ENCODE data around the gene LIMS1.
"Not testable (repeated sequence)": the region's sequence is repeated elsewhere in the genome, so short reads cannot be mapped to it uniquely, and the experiment has no call there.

DNA sequence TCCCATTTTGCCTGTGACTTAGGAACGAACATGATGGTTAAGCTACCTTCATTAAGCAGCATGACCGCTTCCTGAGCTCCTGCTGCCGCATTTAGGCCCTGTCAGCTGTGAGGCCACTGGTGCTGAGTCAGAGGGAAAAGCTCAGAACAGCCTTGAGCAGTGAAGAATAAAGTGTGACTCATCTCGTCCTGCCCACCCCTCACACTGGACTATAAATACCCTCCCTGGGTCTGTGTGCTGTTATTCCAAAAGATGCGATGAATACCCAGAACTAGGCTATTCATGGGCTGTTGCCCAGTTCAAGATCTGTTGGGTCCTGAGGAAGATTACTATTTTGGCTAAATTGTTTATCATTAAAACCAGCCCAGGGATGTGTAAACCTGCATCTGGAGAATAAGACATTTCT lies 127.9 kb downstream of the LIMS1 start:
- TF ChIP-seq EZH2phosphoT487 (IDR thresholded peaks at IDR 0.05; ENCODE audit: unreplicated experiment); POLR2AphosphoS5 (IDR thresholded peaks at IDR 0.05; ENCODE audit: low read depth); EZH2 (IDR thresholded peaks at IDR 0.05; ENCODE audit: low read depth, unreplicated experiment); CTCF (conservative IDR thresholded peaks at IDR 0.05; ENCODE audit: low read depth in 2 of 2); CREB1 (CRISPR knock-in tag; IDR thresholded peaks at IDR 0.05; ENCODE audit: low read depth); ZNF331 (CRISPR knock-in tag; IDR thresholded peaks at IDR 0.05; ENCODE audit: low read depth); JUNB (IDR thresholded peaks at IDR 0.05; ENCODE audit: unreplicated experiment); ZNF114 (CRISPR knock-in tag; IDR thresholded peaks at IDR 0.05); NANOG (IDR thresholded peaks at IDR 0.05; ENCODE audit: borderline replicate concordance): not testable (repeated sequence)
- TF ChIP-seq, protein P1, sequence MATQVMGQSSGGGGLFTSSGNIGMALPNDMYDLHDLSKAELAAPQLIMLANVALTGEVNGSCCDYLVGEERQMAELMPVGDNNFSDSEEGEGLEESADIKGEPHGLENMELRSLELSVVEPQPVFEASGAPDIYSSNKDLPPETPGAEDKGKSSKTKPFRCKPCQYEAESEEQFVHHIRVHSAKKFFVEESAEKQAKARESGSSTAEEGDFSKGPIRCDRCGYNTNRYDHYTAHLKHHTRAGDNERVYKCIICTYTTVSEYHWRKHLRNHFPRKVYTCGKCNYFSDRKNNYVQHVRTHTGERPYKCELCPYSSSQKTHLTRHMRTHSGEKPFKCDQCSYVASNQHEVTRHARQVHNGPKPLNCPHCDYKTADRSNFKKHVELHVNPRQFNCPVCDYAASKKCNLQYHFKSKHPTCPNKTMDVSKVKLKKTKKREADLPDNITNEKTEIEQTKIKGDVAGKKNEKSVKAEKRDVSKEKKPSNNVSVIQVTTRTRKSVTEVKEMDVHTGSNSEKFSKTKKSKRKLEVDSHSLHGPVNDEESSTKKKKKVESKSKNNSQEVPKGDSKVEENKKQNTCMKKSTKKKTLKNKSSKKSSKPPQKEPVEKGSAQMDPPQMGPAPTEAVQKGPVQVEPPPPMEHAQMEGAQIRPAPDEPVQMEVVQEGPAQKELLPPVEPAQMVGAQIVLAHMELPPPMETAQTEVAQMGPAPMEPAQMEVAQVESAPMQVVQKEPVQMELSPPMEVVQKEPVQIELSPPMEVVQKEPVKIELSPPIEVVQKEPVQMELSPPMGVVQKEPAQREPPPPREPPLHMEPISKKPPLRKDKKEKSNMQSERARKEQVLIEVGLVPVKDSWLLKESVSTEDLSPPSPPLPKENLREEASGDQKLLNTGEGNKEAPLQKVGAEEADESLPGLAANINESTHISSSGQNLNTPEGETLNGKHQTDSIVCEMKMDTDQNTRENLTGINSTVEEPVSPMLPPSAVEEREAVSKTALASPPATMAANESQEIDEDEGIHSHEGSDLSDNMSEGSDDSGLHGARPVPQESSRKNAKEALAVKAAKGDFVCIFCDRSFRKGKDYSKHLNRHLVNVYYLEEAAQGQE (IDR thresholded peaks at IDR 0.05; ENCODE audit: unreplicated experiment): not testable (repeated sequence)

Measured in GM23338 (cell line).